ENCODE measurements around the gene TIMM13.

Gene TIMM13

DNA sequence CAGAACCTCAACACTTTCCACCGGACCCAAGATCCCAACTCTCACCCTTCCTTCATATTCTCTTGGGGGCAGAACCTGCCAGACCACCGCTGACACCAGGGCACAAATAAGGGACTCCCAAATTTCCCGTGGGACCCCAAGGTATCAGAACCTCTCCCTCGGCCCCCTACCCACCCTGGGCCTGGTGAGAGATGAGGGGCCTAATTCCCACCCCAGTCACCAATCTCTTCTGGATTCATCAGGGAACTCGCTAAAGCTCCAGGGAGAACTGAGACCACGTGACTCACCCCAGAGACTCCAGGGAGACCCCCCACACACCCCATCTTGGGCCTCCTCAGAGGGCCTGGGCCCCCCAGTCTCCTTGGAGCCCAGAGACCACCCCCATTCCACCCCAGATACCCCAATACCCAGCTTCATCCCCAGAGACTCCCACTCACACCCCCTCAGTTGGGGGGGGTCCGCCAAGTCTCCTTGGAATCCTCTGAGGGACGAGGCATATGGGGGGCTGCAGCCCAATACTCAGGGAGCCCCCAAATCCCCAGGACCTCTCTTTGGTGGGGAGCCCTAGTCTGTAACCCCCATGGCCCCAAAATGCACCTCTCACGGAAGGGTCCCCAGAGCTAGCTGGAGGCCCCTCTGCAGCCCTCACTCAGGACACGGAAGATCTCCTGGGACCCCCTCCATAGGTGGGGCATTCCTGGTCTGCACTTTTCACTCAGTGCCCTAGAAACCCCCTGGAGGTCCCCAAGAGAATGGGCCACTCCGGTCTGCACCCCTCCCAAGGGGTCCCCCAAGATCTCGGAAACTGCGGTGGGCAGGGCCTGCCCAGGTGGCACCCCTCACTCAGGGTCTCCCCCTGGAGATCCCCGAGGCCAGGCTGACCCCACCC lies 27.8 kb upstream of the TIMM13 start:
- no peak for DNase-seq

DNA sequence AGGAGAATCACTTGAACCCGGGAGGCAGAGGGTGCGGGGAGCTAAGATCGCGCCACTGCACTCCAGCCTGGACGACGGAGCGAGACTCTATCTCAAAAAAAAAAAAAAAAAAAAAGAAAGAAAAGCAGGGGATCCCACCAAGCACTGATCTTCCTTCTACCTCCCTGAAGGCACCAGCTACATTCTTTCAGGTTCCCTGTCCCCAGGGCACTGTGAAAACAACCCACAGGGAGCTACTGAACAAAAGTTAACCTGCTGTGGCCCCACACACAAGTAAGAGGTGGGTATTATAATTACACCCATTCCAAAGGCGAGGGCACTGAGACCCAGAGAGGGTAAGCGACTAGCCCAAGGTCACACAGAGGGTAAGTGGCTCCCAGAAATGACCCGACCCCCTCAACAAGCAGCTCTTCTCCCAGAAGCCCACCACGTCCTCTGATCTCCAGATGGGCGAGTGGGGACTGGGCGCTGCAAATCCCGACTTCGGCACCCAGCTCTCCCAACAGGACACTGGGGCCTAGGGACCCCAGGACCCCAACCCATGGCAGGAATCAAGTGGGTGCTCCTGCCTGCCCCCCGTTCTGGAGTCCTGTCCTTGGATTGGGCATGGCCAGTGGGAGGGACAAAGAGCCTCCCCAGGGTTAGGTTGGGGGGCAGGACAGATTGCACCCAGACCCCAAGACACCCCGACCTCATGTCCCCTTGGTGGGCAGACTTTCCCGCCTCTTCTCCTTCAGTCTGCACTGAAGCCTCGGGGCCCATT lies 27.0 kb upstream of the TIMM13 start:
- no peak for DNase-seq

DNA sequence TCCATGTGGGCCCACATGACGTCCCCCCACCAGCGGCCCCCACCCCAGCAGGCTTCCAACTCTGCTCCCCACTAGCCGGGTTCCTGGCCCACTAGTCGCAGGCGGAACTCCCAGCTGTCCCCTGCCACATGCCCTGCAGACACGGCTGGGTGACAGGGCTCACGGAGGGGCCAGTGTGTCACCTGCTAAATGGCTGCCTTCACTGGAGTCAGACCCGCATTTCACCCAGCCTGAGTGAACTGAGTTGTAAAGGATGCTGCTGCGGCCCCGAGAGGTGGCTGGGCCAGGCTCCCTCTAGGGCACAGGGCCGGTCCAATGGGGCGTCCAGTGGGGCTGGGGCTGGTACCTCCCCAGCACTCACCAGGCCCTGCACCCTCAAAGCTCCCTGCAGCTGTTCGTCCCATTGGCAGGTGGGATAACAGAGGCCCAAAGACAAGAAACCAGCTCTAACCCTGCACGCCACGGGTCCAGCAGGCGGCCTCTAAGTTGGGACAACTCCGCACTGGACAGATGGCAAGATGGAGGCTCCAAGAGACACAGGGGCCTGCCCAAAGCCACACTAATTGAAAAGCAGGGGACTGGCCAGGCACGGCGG lies 26.1 kb upstream of the TIMM13 start:
- DNase-seq: no peak

DNA sequence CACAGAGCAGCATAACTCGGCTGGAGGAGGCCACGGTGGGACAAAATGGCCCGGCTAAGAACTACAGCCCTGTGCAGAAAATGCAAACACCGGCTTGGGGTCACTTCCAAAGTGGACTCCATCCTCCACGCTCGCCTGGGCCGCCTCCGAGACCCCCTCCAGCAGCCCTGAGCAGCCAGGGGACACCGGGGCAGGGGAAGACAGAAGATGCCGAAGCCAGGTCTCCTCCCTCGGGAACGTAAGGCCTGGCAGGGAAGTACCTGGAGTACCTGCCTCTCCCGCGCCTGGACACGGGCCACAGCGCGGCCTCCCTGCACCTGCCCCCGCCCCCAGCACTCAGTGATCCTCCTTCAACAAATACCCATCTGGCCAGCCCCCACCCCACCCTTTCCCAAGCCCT lies 24.4 kb upstream of the TIMM13 start:
- no peak for DNase-seq

DNA sequence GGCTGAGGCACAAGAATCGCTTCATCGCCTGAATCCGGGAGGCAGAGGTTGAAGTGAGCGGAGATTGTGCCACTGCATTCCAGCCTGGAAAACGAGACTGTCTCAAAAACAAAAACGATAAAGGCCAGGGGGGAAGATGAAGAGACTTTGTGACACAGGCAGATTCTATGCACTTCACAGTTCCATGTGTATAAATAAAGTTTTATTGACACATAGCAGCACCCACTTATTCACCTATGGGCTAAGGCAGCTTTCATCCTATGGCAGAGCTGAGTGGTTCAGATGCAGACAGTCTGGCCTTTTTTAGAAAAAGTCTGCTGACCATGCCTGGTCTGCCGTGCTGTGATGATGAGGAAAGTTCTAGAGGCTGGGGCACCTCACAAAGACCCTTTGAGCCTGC lies 23.8 kb upstream of the TIMM13 start:
- no peak for DNase-seq

DNA sequence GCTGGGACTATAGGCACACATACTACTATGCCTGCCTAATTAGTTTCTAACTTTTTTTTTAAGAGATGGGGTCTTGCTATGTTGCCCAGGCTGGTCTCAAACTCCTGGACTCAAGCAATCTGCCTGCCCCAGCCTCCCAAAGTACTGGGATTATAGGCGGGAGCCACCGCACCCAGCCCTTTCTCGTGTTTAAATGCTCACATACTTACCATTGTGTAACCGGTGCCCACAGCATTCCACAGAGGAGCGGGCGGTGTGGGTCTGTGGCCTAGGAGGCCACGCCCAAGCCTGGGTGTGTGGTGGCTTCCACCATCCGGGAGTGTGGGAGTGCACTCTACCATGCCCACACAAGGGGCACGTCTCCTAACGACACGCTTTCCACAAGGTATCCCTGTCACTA lies 21.6 kb upstream of the TIMM13 start:
- no peak for DNase-seq

DNA sequence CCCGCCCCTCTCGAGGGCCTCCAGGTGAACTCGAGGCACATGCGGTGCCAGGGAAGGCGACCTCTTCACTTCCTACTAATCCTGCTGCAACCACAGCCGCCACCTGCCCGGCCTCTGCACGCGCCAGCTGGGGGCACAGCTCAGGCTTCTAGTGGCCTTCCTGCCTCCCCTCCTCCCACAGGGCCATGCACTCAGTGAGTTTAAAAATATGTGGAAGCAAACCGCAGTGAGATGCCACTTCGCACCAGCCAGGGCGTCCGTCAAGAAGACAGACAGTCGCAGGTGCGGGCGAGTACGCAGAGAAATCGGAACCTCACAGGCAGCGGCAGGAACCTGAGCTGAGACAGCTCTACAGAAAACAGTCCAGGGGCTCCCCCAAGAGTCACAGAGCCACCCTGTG lies 19.0 kb upstream of the TIMM13 start:
- no peak for DNase-seq

DNA sequence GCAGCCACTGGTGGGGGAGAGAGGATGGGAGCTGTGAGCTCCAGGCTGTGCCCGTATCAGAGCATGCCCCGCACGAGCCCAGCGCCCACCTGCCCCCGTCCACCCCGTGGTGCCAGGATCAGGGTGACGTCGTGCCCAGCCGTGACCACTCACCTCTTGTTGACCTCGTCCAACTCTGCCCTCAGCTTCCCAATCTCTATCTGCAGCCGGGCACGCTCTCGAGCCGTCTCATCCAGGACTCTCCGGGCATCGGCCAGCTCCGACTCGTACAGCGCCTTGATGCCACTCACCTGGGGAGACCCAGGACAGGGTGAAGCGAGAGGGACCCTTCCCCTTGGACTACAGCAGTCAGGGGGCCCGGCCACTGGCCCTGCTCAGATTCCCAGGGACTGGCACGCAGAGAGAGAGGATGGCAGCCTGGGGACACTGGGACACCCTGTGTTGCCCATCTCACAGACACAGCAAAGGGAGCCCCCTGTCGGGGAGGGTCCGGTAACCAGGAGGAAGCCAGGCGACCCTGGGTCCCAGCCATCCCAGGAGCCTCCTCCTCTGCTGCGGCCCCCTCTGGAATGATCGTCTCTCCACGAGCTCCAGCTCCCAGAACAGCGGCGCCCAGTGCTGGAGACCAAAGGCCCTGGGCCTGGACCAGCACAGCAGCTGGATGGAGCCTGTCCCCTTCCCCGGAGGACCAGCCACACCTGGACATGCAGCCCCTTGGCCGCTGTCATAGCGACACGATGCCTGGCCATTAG lies 17.0 kb upstream of the TIMM13 start:
- no peak for DNase-seq

DNA sequence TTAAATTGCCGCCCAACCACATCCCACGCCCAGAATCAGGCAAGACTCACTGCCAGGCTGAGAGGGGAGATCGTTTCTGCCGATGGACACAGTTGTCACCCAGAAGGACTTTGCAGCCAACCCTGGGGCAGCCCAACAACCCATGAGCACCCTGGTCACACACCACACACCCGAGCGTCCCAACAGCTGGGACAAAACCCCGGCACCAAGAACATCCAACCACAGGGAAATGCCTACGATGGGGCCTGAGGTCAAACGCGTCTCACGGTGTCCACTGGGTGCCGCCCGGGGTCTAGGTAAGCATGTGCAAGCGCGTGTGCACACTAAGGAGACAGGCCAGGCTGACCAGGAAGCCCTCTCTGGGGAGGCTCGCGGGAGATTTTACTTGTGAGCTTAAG lies 16.4 kb upstream of the TIMM13 start:
- no peak for DNase-seq

DNA sequence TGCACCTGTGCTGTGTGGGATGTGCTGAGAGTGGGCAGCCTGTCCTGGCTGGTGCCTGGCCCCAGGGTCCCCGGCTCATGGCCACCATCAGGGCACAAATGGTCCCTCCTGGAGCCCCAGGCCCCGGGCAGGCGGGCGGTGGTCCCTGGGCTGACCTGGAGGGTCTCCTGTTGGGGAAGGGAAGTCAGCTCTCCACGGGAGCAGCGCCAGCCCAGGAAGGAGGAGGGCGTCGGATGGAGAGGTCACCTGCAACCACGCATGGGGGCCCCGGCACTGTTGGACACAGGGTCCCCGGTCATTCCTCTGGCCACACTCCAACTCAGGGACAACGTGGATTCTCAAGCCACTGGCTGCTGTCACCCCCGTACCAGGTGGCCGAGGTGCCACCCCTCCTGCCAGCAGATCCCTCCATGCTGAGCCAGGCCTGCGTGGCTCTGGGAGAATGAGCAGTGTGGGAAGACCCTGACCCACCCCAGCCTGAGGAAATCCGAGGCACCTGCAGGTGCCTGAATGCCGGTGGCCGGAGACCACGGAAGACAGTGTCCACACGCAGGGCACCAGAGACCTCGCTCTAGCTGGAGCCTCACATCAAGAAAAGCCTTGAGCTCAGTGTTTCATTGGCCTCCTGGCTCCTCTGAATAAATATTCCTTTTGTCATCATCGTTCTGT lies 15.9 kb upstream of the TIMM13 start:
- DNase-seq: no peak

DNA sequence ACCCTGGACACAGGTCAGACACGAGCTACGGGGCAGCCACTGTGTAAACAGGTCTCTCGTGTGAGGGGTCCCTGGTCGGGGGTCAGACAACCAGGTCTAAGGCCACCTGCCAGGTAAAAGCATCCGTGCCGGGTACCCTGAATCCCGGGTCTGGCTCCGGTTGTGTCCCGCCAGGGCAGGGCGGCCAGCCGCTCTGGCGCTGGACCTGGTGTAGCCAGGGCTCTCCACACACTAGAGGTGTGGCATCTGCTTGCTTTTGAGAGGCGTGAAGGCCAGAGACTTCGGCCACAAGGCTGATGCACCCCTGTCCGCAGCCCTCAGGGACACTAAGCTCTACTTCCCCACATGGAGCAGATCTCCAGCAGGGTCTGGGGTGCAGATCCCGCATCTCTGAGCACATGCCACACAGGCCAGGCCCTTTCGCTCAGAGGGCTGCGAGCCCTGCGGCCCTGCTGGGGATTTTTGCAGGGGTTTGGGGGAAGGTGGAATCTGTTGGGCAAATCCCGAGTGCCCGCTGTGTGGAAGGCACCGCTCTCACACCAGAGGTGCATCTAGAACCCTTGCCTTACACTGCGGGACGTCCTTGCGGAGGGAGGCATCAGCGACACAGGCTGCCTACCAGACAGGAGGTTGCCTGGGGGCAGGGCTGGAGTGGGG lies 13.8 kb upstream of the TIMM13 start:
- DNase-seq: no peak

DNA sequence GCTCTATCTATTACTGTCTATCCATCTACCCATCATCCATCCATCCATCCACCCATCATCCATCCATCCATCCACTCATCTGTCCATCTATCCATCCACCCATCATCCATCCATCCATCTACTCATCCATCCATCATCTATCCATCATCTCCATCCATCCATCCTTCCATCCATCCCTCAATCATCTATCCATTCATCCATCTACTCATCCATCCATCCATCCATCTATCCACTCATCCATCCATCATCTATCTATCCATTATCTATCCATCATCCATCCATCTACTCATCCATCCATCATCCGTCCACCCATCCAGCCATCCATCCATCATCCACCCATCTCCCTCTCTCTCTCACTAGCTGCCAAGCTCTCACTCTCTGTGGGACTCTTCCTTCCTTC lies 13.1 kb upstream of the TIMM13 start:
- DNase-seq: no peak

DNA sequence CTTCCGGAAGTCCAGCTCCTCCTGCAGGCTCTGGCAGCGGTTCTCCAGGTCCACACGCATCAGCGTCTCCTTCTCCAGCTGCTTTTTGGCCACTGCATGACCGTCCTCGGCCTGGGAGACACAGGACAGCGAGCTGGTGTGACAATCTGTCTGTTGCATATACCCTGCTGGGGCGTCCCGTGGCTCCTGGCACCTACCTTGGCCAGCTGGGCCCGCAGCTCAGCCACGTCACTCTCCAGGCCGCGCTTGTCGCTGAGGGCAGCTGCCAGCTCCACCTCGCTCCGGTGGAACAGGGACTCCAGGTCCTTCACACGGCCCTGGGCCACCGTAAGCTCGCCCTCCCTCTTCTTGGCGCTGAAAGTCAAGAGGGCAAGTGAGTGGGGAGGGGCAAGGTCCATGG lies 10.8 kb upstream of the TIMM13 start:
- no peak for DNase-seq

DNA sequence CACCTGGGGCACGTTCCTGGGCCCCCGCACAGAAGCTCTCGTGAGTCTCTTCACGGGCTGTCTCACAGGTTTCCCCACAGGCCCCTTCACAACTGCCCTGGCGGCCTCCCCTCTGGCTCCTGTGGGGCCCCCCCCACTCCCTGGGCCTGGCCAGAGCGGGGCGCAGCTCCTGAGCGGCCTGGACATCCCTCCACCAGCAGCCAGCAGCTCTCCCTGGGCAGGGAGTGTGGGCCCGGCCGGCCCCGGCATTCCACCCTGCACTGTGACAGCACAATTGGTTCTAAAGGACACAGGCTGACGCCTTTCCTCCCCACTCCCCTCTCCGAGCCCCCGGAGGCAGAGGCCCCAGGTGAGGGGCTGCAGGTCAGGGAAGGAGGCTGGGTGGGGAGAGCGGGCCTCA lies 9.5 kb upstream of the TIMM13 start:
- DNase-seq: no peak

DNA sequence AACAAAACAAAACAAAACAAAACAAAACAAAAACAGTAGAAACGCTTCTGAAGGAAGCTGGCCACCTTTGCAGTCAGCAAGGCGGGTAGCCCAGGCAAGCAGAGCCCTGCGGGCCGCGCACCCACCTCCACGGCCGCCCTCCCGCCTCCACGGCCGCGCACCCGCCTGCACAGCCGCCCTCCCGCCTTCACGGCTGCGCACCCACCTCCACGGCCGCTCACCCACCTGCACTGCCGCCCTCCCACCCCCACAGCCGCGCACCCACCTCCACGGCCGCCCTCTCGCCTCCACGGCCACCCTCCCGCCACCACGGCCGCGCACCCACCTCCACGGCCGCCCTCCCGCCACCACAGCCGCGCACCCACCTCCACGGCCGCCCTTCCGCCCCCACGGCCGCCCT lies 9.0 kb upstream of the TIMM13 start:
- DNase-seq: no peak

DNA sequence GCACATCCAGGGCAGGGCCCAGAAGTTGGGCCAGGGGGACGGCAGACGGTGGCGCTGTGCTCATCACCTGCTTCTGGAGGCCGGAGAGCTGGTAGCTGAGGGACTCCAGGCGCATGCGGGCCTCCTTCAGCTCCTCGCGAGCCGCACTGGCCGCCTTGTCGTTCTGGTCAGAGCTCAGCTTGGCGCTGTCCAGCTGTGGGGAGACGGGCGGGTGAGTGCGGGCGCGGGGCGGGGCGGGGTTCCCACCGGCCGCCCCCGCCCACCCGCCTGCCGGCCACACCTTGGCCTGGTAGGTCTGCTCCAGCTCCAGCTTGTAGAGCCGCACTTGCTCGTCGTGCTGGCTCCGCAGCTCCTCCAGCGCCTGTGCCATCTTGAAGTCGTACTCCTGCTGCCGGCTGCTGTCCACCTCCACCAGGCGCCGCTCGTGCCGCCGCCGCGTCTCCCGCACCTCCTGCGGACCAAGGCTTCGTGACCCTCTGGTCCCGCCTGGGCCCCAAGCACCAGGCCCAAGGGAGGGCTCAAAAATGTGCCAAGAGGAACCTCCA lies 7.4 kb upstream of the TIMM13 start:
- DNase-seq: no peak

DNA sequence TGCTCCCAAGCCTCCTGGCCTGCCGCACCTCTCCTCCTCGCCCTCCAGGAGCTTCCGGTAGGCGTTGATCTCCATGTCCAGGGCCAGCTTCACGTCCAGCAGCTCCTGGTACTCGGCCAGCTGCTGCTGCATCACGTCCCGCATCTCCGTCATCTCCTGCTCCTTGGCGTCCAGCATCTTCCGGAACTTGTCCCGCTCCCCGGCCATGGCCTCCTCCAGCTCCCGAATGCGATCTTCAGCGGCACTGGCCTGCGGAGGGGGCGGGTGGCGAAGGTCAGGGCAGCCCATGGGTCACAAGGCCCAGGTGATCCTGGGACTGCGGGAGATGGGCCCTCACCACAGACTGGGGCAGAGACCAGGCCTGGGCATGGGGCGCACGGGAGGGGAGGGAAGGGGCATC lies 6.9 kb upstream of the TIMM13 start:
- DNase-seq: no peak

DNA sequence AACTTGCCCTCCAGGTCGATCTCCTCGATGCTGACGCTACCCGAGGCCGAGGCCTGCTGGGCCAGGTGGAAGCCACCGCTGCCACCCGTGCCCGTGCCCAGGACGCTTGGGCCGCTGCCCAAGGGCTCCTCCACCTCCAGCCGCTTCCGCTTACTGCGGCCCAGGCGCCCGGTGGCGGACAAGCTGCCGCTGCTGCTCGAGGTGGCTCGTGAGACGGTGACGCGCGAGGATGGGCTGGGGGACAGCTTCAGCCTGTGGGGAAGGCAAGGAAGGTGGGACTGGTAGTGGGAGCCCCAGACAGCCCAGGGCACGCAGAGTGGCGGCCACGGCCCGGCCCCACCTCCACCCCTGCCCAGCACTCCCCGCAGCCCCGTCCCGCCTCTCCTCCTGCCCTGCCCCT lies 6.5 kb upstream of the TIMM13 start:
- no peak for DNase-seq

DNA sequence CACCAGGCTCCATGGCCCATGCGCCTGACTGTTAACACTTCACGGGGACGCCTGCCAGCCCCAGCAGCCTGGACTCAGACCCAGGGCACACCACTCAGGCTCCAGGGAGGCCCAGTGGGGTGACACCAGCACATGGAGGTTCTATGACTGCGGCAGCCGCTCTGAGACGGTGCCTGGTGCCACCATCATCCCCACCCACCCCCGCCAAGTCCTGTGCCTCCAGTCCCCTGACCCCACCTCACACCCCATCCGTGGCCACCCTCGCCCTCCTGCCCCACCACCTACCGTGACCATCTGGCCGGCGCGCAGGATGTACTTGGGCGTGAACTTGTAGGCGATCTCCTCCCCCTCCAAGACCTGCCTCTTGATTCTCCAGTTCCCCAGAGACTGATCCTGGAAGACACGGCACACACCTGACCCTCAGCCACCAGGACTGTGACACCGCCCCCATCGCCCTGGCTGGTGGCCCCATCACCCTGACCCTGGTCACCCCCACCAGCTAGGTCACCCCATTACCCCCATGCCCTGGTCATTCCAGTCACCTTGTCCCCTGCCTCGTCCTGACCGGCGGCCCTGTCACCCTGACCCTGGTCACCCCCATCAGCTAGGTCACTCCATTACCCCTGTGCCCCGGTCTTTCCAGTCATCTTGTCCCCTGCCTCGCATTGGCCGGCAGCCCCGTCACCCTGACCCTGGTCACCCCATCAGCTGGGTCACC lies 4.9 kb upstream of the TIMM13 start:
- DNase-seq: no peak

DNA sequence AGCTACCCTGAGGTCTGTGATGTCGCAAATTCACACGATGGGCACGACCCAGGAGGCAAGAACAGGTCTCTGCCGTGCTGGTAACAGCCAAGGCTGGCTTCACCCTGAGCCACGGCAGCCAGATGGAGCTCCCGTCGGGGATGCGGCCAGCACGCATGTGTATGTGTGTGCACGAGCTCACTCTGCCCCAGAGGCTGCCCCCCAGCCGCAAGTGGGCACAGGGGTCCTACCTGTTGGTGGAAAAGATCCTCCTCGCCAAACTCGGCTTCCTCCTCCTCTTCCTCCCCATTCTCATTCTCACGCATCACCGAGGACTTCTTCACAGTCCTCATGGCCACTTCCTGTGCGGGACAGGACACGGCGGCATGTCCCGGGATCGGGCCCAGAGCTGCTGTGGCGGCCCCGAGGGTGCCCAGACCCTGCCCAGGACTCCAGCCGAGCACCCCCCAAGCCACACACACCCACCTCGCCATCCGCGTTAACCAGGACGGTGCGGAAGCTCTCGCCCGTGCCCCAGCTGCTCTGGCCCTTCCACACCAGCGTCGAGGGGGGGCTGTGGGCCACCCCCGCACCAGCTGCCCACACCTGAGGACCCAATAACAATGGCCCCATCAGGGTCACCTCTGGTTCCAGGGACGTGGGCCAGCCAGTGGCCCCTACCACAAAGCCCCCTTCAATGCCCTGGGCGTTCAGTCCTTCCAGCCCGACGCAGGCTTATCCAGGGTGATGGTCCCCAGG lies 4.1 kb upstream of the TIMM13 start:
- no peak for DNase-seq
